Measurements from ENCODE around the gene TAB2.

DNA sequence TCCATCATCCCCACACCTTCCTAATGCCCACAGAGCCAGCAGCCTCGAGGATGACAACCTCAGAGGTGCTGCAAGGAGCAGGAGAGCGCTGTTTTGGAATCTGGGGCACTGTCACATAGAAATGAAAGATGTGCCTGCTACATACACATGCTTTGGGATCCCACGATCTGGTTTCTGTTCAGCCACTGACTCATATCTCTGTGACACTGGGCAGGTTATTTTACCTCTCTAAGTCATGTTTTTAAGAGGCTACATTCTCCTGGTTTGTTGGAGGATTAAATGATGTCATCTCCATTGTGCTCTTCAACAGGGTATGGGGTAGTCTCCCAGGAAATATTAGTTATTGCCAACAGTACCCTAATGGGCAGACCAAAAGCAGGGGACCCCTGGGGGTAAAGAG lies 32.6 kb upstream of the TAB2 start:
- TF ChIP-seq, protein P1, sequence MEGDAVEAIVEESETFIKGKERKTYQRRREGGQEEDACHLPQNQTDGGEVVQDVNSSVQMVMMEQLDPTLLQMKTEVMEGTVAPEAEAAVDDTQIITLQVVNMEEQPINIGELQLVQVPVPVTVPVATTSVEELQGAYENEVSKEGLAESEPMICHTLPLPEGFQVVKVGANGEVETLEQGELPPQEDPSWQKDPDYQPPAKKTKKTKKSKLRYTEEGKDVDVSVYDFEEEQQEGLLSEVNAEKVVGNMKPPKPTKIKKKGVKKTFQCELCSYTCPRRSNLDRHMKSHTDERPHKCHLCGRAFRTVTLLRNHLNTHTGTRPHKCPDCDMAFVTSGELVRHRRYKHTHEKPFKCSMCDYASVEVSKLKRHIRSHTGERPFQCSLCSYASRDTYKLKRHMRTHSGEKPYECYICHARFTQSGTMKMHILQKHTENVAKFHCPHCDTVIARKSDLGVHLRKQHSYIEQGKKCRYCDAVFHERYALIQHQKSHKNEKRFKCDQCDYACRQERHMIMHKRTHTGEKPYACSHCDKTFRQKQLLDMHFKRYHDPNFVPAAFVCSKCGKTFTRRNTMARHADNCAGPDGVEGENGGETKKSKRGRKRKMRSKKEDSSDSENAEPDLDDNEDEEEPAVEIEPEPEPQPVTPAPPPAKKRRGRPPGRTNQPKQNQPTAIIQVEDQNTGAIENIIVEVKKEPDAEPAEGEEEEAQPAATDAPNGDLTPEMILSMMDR (conservative IDR thresholded peaks at IDR 0.05; ENCODE audit: low read depth, low read length), result no peak
- no peak for TF ChIP-seq EZH2 (IDR thresholded peaks at IDR 0.05; ENCODE audit: borderline replicate concordance, low read depth, low read length, poor library complexity, severe bottlenecking)

Data from A673 (cell line).